HG03280 (cell line): ENCODE results near the gene LRRC41.
"Not testable (repeated sequence)": the region's sequence is repeated elsewhere in the genome, so short reads cannot be mapped to it uniquely, and the experiment has no call there.

Experiments used
- ATAC-seq: cut with Tn5 transposase; IDR thresholded peaks from one replicate; pipeline ENCODE4 v1.9.1; 2021; ENCODE audit warnings: mild to moderate bottlenecking, moderate library complexity; ENCODE audit not compliant: unreplicated experiment

LRRC41 gene

GRCh38 chr1:46325285-46326076, 22.1 kb upstream of the LRRC41 start:
- ATAC-seq = not testable (repeated sequence)

DNA sequence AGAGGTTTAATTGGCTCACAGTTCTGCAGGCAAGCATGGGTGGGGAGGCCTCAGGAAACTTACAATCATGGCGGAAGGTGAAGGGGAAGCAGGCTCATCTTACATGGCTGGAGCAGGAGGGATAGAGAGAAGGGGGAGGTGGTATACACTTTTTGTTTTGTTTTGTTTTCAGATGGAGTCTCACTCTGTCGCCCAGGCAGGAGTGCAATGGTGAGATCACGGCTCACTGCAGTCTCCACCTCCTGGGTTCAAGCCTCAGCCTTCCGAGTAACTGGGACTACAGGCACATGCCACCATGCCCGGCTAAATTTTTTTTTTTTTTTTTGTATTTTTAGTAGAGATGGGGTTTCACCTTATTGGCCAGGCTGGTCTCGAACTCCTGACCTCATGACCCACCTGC, 18.8 kb upstream of the LRRC41 start:
- not testable (repeated sequence) for ATAC-seq

DNA sequence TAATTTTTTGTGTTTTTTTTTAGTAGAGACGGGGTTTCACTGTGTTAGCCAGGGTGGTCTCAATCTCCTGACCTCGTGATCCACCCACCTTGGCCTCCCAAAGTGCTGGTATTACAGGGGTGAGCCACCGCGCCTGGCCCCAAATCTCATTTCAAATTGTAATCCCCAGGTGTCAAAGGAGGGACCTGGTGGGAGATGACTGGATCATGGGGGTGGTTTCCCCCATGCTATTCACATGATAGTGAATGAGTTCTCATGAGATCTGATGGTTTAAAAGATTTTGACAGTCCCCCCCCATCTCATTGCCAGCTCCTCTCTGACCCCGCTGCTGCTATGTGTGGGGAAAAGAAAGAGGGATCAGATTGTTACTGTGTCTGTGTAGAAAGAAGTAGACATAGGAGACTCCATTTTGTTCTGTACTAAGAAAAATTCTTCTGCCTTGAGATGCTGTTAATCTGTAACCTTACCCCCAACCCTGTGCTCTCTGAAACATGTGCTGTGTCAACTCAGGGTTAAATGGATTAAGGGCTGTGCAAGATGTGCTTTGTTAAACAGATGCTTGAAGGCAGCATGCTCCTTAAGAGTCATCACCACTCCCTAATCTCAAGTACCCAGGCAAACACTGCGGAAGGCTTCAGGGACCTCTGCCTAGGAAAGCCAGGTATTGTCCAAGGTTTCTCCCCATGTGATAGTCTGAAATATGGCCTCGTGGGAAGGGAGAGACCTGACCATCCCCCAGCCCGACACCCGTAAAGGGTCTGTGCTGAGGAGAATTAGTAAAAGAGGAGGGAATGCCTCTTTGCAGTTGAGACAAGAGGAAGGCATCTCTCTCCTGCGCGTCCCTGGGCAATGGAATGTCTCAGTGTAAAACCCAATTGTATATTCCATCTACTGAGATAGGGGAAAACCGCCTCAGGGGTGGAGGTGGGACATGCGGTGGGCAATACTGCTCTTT, 16.8 kb upstream of the LRRC41 start:
- ATAC-seq = not testable (repeated sequence)

- ATAC-seq = not testable (repeated sequence)
Measured at GRCh38 chr1:46319301-46319700, 15.9 kb upstream of the LRRC41 start.

DNA sequence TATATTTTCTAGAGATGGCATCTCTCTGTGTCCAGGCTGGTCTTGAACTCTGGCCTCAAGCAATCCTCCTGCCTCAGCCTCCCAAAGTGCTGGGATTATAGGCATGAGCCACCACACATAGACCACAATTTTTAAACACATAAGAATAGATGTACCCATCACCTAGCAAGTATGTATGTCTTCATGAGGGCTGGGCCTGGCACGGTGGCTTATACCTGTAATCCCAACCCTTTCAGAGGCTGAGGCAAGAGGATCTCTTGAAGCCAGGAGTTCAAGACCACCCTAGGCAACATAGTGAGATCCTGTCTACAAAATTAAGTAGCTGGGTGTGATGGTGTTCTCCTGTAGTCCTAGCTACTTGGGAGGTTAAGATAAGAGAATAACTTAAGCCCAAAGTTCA, 13.9 kb upstream of the LRRC41 start:
- ATAC-seq = no peak

DNA sequence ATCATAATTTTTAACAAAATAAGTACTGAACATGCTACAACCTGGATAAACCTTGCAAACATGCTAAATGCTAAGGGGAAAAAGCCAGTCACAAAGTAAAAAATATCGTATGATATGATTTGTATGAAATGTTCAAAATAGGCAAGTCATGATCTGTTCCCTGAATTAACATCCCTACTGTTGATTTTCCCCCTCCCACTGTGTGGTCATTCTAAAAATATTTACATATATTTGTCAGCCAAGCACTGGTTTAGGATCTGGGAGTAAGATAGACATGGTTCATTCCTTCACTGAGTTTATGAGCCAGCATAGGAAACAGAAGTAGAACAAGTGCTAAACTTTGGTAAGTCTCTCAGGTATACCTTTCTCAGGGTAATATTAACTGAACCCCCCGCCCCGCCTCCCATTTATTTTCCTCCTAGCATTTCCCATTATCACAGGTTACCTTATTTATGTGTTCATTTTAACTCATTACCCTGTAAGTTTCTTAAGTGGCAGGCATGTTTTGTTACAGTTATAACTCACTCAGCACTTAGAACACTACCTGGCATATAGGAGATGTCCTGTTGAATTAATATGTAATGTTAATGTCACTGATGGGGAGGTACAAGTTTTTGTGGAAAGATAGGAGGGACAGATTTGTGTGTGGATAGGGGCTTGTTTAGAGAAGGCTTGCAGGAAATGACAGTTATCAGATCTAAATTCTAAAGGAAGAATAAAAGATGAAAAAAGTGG, 12.4 kb upstream of the LRRC41 start:
- no peak for ATAC-seq

GRCh38 chr1:46310321-46310720, 6.9 kb upstream of the LRRC41 start:
- no peak for ATAC-seq

DNA sequence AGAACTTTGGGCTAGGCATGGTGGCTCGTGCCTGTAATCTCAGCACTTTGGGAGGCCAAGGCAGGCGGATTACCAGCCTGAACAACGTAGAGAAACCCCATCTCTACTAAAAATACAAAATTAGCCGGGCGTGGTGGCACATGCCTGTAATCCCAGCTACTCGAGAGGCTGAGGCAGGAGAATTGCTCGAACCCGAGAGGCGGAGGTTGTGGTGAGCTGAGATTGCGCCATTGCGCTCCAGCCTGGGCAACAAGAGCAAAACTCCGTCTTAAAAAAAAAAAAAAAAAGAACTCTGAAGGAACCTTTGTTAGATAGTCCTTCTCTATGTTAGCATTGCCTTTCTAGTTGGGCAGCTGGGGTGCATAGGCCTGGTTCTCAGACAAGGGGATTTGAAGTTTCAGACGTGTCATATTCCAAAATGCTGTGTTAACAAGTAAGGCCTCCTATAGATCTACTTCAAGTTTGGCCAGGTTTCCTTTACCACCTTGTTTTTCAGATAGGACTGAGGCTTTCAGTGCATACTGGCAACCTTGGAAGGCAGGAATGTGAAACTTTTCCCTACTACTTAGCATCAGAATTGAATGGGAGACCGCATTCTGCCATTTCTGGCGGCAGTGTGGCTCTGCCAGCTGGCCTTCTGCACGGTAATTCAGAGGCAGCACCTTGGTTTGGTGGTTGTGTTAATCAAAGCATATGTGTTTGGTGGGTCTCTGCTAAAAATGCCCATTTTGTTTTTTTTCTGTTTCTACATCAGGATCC, 6.2 kb upstream of the LRRC41 start:
- no peak for ATAC-seq

DNA sequence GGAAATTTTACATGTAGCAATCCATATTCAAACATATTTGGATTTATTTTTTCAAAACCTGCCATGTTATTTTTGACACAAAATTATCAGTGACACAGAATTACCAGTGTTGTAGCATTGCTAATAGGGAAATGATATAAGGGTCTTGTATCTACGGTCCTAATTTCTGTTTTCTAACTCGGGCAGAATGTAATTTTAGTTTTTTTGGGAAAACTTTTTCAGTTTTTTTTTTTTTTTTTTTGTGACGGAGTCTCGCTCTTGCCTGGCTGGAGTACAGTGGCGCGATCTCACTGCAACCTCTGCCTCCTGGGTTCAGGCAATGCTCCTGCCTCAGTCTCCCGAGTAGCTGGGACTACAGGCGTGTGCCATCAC, 2.7 kb upstream of the LRRC41 start:
- no peak for ATAC-seq

GRCh38 chr1:46303872-46304326, 483 bp upstream of the LRRC41 start:
- no peak for ATAC-seq

- peak; percentile 7 for ATAC-seq
Measured at GRCh38 chr1:46302641-46303037, 777 bp downstream of the LRRC41 start.

- ATAC-seq = peak; percentile 33
Measured at GRCh38 chr1:46301808-46302640, 1.4 kb downstream of the LRRC41 start.

DNA sequence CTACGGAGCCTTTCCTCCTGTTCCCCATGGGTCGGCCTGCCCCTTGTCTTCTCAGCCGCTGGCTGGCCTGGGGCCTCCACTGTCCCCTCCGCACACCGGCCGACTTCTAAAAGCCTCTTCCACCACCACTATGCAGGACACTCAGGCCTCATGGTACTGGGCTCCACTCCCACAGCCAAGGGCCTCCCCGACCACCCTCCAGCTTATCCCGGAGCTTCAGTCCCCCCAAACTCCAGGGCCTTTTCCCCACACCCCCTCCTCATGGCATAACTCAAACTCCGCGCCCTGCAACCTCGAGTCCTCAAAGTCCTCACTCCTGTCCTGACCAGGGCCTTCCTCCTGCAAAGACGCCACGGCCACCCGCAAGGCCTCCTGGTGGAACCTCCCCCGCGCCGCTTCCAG, 2.0 kb downstream of the LRRC41 start:
- no peak for ATAC-seq

DNA sequence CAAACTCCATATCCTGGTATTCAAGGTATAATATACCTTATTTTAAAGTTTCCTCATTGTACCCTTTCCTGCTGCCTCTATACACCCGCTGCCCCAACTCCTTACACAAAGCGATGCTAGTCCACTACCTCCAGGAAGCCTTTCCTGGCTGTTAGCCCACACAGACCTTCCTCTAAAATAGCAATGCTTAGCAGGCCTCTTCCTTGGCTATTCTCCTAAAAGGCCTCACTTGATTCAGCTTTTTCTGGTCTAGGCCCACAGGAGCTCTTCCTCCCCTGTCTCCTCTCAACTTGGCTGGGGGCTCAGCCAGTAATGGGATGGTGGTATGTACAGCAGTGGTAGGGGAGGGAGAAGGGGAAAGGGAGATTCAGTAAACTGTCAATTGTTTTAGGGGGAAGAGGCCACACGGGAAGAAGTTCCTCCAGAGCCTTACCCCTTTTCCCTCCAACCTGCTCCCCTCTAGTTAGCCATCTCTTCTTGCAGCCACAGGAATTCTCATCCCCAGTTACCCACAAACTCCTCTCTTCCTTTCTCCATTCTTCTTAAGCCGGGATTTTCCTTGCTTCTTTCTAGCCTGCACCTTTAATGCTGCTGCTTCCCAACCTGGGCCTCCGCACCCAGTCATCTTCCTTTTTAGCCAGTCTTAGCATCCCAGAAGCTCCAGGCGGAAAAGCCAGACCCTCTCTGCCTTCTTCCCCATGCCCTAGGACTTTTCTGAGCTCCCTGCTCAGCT, 2.6 kb downstream of the LRRC41 start:
- ATAC-seq = no peak

GRCh38 chr1:46298387-46298786, 5.0 kb downstream of the LRRC41 start:
- ATAC-seq = no peak

DNA sequence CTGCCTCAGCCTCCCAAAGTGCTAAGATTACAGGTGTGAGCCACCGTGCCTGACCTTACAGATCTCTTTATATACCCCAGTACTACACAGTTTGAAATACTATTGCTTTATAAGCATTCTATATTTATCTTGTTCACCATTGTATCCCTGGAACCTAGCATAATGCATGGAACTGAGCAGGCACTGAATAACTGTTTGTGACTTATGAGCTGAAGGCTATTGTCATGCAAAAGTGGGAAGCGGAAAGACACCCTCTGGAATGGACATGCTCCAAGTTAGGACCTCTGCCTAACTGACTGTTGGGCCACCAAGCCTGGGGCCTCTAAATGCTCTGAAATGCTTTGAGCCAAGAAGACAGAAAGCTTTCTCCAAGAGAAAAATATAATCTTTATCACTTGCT, 8.1 kb downstream of the LRRC41 start:
- ATAC-seq = no peak

- ATAC-seq = no peak
Measured at GRCh38 chr1:46289976-46290375, 13.4 kb downstream of the LRRC41 start.

- ATAC-seq = no peak
Measured at GRCh38 chr1:46289134-46289494, 14.3 kb downstream of the LRRC41 start.
